Activated CD8-positive, alpha-beta T cell treated with anti-CD3 and anti-CD28 coated beads for 36 hours (primary cell): ENCODE measurements around the gene RFX1. TPM values are rescaled to one million over a fixed set of nuclear protein-coding genes. Genes with fewer than 3 reads are reported as not detected.

ENCODE experiments used
- ATAC-seq: fragments of 200-7000 bp; cut with Tn5 transposase; one replicate; pipeline ENCODE4 v1.10.0; 2021; ENCODE audit warnings: mild to moderate bottlenecking, moderate library complexity
- CTCF ChIA-PET: fragments of 350-600 bp; sonication (Branson Sonifier 250); formaldehyde crosslinking; loops from one replicate; lab custom pipeline; 2021; ENCODE audit warnings: antibody characterized with exemption; lab: Charles Lee
- POLR2A ChIA-PET: fragments of 350-600 bp; sonication (Branson Sonifier 250); formaldehyde crosslinking; loops from one replicate; lab custom pipeline; 2021; ENCODE audit warnings: antibody characterized with exemption; lab: Charles Lee
- DNase-seq: peaks from one replicate; pipeline ENCODE4 v3.0.0-alpha.2; 2020
- H3K27ac Mint-ChIP-seq: one replicate; pipeline ENCODE4 v1.8.0; 2021; ENCODE audit warnings: mild to moderate bottlenecking, mixed read lengths
- H3K27me3 Mint-ChIP-seq: one replicate; pipeline ENCODE4 v1.8.0; 2021; ENCODE audit warnings: mixed read lengths
- H3K36me3 Mint-ChIP-seq: one replicate; pipeline ENCODE4 v1.8.0; 2021; ENCODE audit warnings: low read depth, mixed read lengths
- H3K4me1 Mint-ChIP-seq: one replicate; pipeline ENCODE4 v1.8.0; 2021; ENCODE audit warnings: low read depth, mixed read lengths
- H3K4me3 Mint-ChIP-seq: one replicate; pipeline ENCODE4 v1.8.0; 2021; ENCODE audit warnings: mild to moderate bottlenecking, moderate library complexity, mixed read lengths
- H3K9me3 Mint-ChIP-seq: one replicate; pipeline ENCODE4 v1.8.0; 2021; ENCODE audit warnings: mixed read lengths
- CTCF ChIP-seq: fragments of 200-600 bp; IDR thresholded peaks from one replicate; pipeline ENCODE4 v1.8.0; 2022; ENCODE audit warnings: antibody characterized with exemption, mild to moderate bottlenecking
- intact Hi-C: fragments of 100-400 bp; cut with micrococcal nuclease; formaldehyde crosslinking; loops from one replicate; pipeline ENCODE4 v1.10.0; 2022
- total RNA-seq, 2 experiments: library from RNA; stranded (reverse); gene quantifications; one replicate each; pipeline ENCODE4 v1.2.3, GENCODE V29; 2021

Gene RFX1
- total RNA-seq, 2 experiments from 2014 or later, result 13.3 to 14.1 TPM

- H3K36me3 Mint-ChIP-seq, result peaks cover 9% of the 10 kb centered on the region
- POLR2A ChIA-PET, result interaction anchor here (0.7 to 1.7 kb wide), 4 partner anchors 16 to 45 kb away, joined by 3 to 5 read pairs (median 3); partner anchors contain the start of gene RFX1
- CTCF ChIA-PET, result no interaction called here
- H3K27ac Mint-ChIP-seq, result no peak overlapping the region
- ATAC-seq (no peak), DNase-seq (no peak)
- H3K4me1 Mint-ChIP-seq, result no peaks in the 10 kb centered on the region
- no peaks in the 10 kb centered on the region for H3K27me3 Mint-ChIP-seq
- H3K9me3 Mint-ChIP-seq, result no peaks in the 10 kb centered on the region
- TF ChIP-seq CTCF, result no peak
- intact Hi-C loops, result no loop called here
- no peak overlapping the region for H3K4me3 Mint-ChIP-seq
These were observed 44.1 kb downstream of the RFX1 start for GRCh38 chr19:13961826-13962698.

- intact Hi-C loops, result no loop called here
- Mint-ChIP-seq H3K36me3 (peaks cover 11% of the 10 kb centered on the region), H3K27me3 (no peaks in the 10 kb centered on the region), H3K9me3 (no peaks in the 10 kb centered on the region), H3K4me1 (no peaks in the 10 kb centered on the region), H3K4me3 (no peak overlapping the region), H3K27ac (peak overlapping the region; percentile 25)
- no peak for ATAC-seq
- no peak for TF ChIP-seq CTCF
- ChIA-PET CTCF (interaction anchor here (0.7 to 1.6 kb wide), 3 partner anchors 9 to 71 kb away, joined by 3 to 5 read pairs (median 3); partner anchors contain the start of gene IL27RA), POLR2A (interaction anchor here (1.1 to 1.7 kb wide), 3 partner anchors 18 to 46 kb away, joined by 3 to 5 read pairs (median 5); partner anchors contain the start of gene RFX1)
- no peak for DNase-seq
These were observed 45.0 kb downstream of the RFX1 start for GRCh38 chr19:13960863-13961784.

DNA sequence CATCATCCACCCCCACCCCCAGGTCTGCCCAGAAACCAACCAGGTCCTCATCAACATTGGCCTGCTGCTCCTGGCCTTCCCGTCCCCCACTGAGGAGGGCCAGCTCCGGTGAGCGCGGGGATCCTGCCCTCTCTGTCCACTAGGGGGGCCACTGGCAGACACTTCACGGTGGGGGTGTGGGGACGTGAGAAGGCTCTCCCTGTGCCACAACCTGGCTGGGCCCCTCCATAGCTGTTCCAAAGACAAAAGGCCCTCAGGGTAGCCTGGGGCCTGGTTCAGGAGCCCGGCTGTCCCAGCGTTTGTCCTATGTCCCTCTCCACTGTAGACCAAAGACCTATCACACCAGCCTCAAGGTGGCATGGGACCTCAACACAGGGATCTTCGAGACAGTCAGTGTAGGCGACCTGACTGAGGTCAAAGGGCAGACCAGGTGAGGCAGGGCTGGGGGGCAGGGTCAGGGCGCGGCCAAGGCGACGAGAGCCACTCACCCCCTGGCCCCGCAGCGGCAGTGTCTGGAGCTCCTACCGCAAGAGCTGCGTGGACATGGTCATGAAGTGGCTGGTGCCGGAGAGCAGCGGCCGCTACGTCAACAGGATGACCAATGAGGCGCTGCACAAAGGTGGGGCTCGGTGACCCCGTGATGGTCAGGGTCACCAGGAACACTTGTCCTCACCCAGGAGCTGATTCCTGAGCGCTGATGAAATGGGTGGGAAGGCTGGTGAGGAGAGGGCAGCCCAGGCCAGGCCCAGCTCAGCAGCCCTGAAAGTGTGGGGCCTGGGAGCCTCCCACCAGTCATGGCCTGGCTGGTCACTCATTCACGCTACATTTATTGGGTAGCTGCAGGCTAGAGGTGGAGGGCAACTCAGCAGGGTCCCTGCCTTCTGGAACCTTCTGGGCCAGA lies 45.9 kb downstream of the RFX1 start:
- peak; percentile 43 for DNase-seq
- Mint-ChIP-seq H3K36me3 (peaks cover 11% of the 10 kb centered on the region), H3K9me3 (no peaks in the 10 kb centered on the region), H3K4me3 (no peak overlapping the region), H3K4me1 (no peaks in the 10 kb centered on the region), H3K27ac (no peak overlapping the region), H3K27me3 (no peaks in the 10 kb centered on the region)
- ChIA-PET CTCF (interaction anchor here (1.1 to 1.6 kb wide), 2 partner anchors 8 to 72 kb away, joined by 3 to 5 read pairs; partner anchors contain the start of gene IL27RA), POLR2A (interaction anchor here (1.6 to 1.7 kb wide), 2 partner anchors 19 to 45 kb away, joined by 5 read pairs; partner anchors contain the start of gene RFX1)
- peak; percentile 53 for ATAC-seq
- peak; percentile 42 for TF ChIP-seq CTCF
- intact Hi-C loops, result no loop called here

DNA sequence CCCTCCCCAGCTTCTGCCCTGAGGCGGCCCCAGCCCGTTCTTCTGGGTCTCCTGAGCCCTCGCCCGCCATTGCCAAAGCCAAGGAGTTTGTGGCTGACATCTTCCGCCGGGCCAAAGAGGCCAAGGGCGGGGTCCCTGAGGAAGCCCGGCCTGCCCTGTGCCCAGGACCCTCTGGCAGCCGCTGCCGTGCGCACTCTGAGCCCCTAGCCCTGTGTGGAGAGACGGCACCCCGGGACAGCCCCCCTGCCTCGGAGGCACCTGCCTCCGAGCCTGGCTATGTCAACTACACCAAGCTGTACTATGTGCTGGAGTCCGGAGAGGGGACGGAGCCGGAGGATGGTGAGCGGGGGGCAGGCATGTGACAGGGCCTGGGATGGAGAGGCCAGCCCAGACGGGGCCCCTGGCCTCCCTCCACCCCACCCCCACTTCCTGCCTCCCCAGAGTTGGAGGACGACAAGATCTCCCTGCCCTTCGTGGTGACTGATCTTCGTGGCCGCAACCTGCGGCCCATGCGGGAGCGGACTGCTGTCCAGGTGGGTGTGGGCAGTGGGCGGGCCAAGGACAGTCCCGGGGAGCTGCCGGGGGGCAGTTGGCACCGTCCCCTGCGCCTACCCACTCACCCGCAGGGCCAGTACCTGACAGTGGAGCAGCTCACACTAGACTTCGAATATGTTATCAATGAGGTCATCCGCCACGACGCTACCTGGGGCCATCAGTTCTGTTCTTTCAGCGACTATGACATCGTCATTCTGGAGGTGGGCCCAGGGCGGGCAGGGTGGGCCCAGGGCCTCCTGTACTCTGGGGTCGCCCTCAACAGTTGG lies 46.8 kb downstream of the RFX1 start:
- POLR2A ChIA-PET, result interaction anchor here (0.6 to 1.6 kb wide), 2 partner anchors 20 to 946 kb away, joined by 3 to 5 read pairs; no protein-coding TSS in a partner anchor
- CTCF ChIA-PET, result interaction anchor here (1.6 kb wide), 1 partner anchor 8 kb away, joined by 5 read pairs; no protein-coding TSS in a partner anchor
- DNase-seq, result no peak
- Mint-ChIP-seq H3K36me3 (peaks cover 15% of the 10 kb centered on the region), H3K4me1 (no peaks in the 10 kb centered on the region), H3K9me3 (no peaks in the 10 kb centered on the region), H3K27ac (no peak overlapping the region), H3K4me3 (no peak overlapping the region), H3K27me3 (no peaks in the 10 kb centered on the region)
- no peak for TF ChIP-seq CTCF
- ATAC-seq, result no peak
- intact Hi-C loops, result no loop called here
